Measurements from ENCODE around the gene FBN3. TPM values are rescaled to one million over a fixed set of nuclear protein-coding genes. Genes with fewer than 3 reads are reported as not detected.

FBN3 gene
- total RNA-seq, 3 donors from 2014 or later: 0.35 TPM; not detected in 2

DNA sequence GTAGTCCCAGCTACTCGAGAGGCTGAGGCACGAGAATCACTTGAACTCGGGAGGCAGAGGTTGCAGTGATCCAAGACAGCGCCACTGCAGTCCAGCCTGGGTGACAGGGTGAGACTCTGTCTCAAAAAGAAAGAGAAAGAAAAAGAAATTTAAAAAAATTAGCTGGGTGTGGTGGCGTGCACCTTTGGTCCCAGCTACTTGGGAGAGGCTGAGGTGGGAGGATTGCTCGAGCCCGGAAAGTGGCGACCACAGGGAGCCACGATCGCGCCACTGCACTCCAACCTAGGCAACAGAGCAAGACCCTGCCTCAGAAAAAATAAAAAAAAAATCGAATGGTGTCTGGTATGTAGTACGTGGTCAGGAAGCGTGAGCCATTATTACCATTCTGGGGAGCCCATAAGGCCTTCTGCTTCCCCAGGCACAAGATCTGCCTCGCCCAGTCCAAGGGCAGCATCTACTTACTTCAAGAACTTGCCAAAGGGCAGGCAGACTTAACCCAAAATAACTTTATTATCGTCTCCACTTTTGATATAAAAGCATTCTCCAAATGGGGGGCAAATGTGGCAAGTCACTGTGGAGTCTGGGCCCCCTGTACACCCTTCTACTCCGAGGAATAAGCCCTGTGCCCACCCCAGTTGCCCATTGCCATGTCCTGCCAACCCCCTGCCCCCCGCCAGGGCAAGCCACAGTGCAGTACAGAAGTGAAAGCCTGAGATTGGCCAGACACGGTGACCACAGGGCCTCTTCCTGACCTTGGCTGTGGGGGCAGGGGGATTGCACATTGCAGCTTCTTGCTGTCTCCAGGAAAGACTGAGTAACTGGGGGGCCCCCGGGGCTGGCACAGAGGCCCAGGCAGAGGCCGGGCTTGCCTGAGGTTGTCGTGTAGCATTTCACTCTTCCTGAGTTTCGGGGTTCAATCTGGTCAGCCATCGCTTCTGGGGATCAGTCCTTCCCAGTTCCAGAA, 84.2 kb downstream of the FBN3 start:
- H3K4me1 ChIP-seq (ENCODE audit: low read depth): no peaks in the 10 kb centered on the region
- intact Hi-C loops (cut with DNase I, micrococcal nuclease): no loop called here
- H3K4me3 ChIP-seq: no peak overlapping the region
- no peak for ATAC-seq
- TF ChIP-seq, protein P1, sequence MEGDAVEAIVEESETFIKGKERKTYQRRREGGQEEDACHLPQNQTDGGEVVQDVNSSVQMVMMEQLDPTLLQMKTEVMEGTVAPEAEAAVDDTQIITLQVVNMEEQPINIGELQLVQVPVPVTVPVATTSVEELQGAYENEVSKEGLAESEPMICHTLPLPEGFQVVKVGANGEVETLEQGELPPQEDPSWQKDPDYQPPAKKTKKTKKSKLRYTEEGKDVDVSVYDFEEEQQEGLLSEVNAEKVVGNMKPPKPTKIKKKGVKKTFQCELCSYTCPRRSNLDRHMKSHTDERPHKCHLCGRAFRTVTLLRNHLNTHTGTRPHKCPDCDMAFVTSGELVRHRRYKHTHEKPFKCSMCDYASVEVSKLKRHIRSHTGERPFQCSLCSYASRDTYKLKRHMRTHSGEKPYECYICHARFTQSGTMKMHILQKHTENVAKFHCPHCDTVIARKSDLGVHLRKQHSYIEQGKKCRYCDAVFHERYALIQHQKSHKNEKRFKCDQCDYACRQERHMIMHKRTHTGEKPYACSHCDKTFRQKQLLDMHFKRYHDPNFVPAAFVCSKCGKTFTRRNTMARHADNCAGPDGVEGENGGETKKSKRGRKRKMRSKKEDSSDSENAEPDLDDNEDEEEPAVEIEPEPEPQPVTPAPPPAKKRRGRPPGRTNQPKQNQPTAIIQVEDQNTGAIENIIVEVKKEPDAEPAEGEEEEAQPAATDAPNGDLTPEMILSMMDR (IDR thresholded peaks at IDR 0.05): no peak
- H3K36me3 ChIP-seq (ENCODE audit: low read depth): no peaks in the 10 kb centered on the region
- peaks cover 13% of the 10 kb centered on the region for H3K9me3 ChIP-seq
- no peak for DNase-seq

DNA sequence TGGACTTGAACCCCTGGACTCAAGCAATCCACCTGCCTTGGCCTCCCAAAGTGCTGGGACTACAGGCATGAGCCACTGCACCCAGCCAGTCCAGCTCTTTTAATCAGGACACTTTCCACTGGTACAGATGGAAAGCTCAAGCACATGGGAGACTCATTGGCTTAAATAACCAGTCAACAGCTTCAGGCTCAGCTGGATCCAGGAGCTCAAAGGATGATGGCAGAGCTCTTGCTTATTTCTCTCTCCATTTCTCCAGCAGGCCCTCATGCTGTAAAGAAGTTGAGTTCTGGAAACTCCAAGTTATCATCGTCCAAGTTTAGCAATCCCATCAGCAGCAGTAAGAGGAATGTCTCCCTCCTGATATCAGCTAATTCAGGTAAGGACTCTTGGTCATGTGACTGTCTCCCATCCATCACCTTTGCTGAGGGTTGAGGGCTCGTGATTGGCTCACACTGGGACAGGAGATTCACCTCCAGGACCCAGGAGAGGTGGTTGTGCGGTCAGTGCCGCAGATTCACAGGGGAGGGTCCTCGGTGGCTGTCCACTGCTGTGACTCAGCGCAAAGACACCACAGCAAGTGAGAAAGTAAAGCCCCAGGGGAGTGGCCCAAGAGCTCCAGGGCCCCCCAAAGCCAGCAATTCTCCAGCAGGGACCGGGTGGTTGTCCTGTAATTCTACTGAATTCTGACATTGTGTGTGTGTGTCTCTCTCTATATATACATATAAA, 91.7 kb downstream of the FBN3 start:
- no peak for DNase-seq
- H3K4me3 ChIP-seq: no peak overlapping the region
- no peaks in the 10 kb centered on the region for H3K36me3 ChIP-seq (ENCODE audit: low read depth)
- TF ChIP-seq, protein P1 (IDR thresholded peaks at IDR 0.05): no peak
- ATAC-seq: no peak
- H3K9me3 ChIP-seq: no peaks in the 10 kb centered on the region
- no peaks in the 10 kb centered on the region for H3K4me1 ChIP-seq (ENCODE audit: low read depth)
- intact Hi-C loops (cut with DNase I, micrococcal nuclease): no loop called here

DNA sequence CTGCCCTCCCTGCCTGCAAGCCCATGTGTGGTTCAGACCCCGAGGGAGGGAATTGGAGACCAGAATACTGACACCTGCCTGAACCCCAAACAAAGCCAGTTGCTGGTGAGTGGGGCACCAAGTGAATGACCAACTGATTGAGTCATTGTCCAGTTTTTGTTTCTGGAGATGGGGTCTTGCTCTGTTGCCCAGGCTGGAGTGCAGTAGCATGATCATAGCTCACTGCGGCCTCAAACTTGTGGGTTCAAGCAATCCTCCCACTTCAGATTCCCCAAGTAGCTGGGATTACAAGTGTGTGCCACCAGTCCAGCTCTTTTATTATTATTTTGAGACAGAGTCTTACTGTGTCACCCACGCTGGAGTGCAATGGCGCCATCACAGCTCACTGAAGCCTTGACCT, 92.9 kb downstream of the FBN3 start:
- H3K9me3 ChIP-seq: no peaks in the 10 kb centered on the region
- TF ChIP-seq, protein P1 (IDR thresholded peaks at IDR 0.05): no peak
- no peak for ATAC-seq
- no peaks in the 10 kb centered on the region for H3K4me1 ChIP-seq (ENCODE audit: low read depth)
- H3K36me3 ChIP-seq (ENCODE audit: low read depth): no peaks in the 10 kb centered on the region
- intact Hi-C loops (cut with DNase I, micrococcal nuclease): no loop called here
- no peak for DNase-seq
- no peak overlapping the region for H3K4me3 ChIP-seq

DNA sequence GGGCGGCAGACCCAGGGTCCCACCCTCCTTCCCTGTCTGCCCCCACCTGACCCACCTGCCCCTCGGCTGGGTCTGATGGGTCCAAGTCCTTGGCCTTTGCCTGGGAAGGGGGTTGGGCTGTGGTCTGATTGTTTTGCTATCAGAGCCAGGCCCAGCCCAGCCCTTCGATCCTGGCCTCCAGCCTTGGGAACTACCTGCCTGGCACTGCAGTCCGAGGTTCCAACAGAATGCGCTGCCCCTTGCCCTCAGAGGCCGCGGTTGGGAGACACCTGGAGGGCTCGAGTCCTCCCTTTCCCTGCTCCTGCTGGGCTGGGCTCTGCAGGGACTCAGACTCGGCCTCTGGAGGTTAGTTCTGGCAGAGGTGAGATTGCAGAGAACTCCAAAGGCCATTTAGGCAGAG, 95.2 kb downstream of the FBN3 start:
- intact Hi-C loops (cut with DNase I, micrococcal nuclease): no loop called here
- Histone ChIP-seq H3K9me3 (no peaks in the 10 kb centered on the region), H3K4me1 (ENCODE audit: low read depth) (peaks cover 8% of the 10 kb centered on the region), H3K4me3 (no peak overlapping the region), H3K36me3 (ENCODE audit: low read depth) (no peaks in the 10 kb centered on the region)
- DNase-seq (no peak), ATAC-seq (no peak)
- TF ChIP-seq, protein P1 (IDR thresholded peaks at IDR 0.05): no peak

DNA sequence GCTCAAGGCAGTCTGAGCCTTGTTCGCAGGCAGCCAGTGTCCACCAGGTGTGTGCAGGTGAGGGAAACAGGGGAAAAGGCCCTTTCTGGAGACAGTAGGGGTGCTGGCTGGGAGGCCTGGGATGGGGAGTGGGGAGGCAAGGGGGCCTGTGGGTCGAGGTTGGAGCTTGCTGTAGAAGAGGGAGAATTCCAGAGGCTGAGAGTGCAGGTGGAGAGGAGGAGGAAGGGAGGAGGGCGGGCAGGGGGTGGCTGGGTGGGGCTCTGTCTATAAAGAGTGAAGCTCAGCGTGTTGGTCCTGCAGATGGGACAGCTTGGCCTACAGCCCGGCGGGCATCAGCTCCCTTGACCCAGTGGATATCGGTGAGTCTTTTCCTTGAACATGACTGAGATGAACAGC, 96.9 kb downstream of the FBN3 start, which contains the start of gene CCL25:
Gene CCL25 (plus strand): TSS at position 297 of the 396 bp plus-strand sequence. CDS start 290 bp downstream, outside the sequence.
- H3K4me3 ChIP-seq: no peak within 1 kb of the TSS

More for the DNA sequence above, 96.9 kb downstream of the FBN3 start, which contains the start of gene CCL25:
- no peaks in the 10 kb centered on the region for H3K36me3 ChIP-seq (ENCODE audit: low read depth)
- H3K4me1 ChIP-seq (ENCODE audit: low read depth): peaks cover 8% of the 10 kb centered on the region
- TF ChIP-seq, protein P1 (IDR thresholded peaks at IDR 0.05): no peak
- ATAC-seq: no peak
- intact Hi-C loops (cut with DNase I, micrococcal nuclease): no loop called here
- no peak for DNase-seq
- H3K9me3 ChIP-seq: no peaks in the 10 kb centered on the region
